Breast epithelium (tissue), 3 donors: ENCODE measurements around the gene LTK.

Experiments
- CTCF ChIP-seq, 3 donors: fragments of 450-650 bp; IDR thresholded peaks; one replicate each; pipeline ENCODE4 v1.5.1; 2016 to 2017; ENCODE audit warnings: antibody characterized with exemption in 3 of 3, mild to moderate bottlenecking in 3 of 3, moderate library complexity in 3 of 3
- POLR2A ChIP-seq: fragments of 450-650 bp; IDR thresholded peaks from one replicate; pipeline ENCODE4 v1.6.1; 2016; ENCODE audit warnings: antibody characterized with exemption, mild to moderate bottlenecking, moderate library complexity
- POLR2AphosphoS5 ChIP-seq, 3 donors: sonication (generic); formaldehyde crosslinking; IDR thresholded peaks; one replicate each; pipeline ENCODE4 v1.6.1; 2017; ENCODE audit warnings: antibody characterized with exemption in 3 of 3

GRCh38 chr15:41521614-41522013, 8.0 kb upstream of the LTK start:
- TF ChIP-seq CTCF (IDR thresholded peaks at IDR 0.05) (no peak), POLR2A (no peak), POLR2AphosphoS5 (IDR thresholded peaks at IDR 0.05) (no peak)
